Right kidney (tissue), 1 donor: ENCODE data around the gene SLC26A4.
A peak's percentile ranks its signal among the peaks of the same experiment; 100 is the strongest.

Source experiments
- DNase-seq: peaks from one replicate; pipeline ENCODE4 v3.0.0-alpha.2; 2016

SLC26A4 gene

DNA sequence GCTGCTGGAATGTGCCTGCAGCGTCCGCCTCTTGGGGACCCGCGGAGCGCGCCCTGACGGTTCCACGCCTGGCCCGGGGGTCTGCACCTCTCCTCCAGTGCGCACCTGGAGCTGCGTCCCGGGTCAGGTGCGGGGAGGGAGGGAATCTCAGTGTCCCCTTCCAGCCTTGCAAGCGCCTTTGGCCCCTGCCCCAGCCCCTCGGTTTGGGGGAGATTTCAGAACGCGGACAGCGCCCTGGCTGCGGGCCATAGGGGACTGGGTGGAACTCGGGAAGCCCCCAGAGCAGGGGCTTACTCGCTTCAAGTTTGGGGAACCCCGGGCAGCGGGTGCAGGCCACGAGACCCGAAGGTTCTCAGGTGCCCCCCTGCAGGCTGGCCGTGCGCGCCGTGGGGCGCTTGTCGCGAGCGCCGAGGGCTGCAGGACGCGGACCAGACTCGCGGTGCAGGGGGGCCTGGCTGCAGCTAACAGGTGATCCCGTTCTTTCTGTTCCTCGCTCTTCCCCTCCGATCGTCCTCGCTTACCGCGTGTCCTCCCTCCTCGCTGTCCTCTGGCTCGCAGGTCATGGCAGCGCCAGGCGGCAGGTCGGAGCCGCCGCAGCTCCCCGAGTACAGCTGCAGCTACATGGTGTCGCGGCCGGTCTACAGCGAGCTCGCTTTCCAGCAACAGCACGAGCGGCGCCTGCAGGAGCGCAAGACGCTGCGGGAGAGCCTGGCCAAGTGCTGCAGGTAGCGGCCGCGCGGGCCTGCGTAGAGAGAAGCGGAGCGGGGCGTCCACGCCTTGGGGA lies 645 bp downstream of the SLC26A4 start:
- peak; percentile 76 for DNase-seq

DNA sequence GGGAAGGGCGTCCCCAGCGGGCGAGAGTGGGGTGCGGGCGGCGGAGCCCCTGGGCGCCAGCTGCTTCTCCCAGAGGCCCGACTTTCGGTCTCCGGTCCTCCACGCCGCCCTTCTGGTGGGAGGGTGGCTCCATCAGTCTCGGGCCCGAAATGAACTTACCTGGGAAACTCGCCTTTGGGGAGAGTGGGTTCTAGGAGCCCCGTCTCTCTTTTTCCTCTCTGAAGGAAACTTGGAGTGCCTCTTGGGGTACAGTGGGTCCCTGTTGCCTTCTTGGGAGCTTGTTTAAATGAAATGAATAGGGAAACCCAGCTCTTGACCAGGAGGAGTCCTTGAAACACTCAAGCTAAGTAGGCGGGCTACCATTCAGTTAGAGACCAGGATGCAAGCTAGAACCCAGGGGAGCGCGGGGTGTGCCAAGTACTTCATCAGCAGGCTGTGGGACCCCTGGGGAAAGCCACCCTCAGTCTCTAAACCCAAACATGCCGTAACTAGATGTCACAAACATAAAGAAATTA lies 1.3 kb downstream of the SLC26A4 start:
- no peak for DNase-seq

- no peak for DNase-seq
Measured at GRCh38 chr7:107663196-107663595, 2.6 kb downstream of the SLC26A4 start.

DNA sequence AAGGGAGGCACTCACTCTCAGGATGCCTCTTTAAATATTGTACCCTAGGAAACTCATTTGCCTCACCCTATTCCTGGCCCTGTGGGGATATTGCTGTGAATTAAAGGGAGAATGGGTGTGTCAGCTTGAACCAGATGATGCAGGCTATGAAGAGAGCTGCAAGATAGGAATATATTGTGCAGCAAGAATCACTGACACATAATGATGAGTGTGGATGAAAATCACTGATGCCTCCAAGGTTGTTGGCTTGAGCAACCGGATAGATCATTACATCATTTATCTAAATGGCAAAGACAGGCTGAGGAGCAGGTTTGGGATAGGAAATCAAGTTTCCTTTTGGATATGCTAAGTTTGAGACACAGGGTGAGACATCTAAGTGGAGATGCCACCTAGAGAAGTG lies 6.2 kb downstream of the SLC26A4 start:
- DNase-seq: no peak

- no peak for DNase-seq
Measured at GRCh38 chr7:107667341-107667740, 6.7 kb downstream of the SLC26A4 start.

- DNase-seq: no peak
Measured at GRCh38 chr7:107668296-107668695, 7.7 kb downstream of the SLC26A4 start.

DNA sequence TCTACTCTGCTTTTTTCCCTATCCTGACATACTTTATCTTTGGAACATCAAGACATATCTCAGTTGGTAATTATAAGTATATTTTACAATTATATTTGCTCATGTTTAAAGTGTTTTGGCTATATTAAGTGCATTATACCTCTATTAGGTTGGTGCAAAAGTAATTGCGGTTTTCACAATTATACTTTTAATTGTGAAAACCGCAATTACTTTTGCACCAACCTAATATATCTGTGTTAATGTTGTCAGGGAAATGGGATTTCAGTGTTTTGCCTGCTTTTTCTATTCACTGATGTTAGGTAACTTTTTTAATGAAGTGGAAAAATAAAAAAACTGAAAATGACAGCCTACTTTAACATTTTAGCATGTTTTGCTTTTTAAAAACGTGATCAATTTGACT lies 11.6 kb downstream of the SLC26A4 start:
- DNase-seq: no peak

DNA sequence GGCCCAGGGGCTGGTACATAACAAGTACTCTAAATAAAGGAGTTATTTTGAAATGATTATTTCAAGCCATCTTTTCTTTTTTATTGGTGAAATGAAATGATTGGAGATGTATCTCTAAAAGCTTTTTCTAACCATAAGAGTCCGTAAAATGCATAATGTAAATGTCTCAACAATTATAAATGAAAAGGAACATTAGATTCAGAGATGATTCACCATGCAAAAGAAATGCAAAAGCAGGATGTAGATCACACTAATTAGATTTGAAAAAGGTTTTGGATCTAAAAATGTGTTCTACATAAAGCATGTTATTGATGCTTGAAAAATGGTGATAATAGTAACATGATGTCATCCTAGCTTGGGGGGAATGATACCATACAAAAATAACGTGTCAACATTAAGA lies 15.6 kb downstream of the SLC26A4 start:
- DNase-seq: no peak

DNA sequence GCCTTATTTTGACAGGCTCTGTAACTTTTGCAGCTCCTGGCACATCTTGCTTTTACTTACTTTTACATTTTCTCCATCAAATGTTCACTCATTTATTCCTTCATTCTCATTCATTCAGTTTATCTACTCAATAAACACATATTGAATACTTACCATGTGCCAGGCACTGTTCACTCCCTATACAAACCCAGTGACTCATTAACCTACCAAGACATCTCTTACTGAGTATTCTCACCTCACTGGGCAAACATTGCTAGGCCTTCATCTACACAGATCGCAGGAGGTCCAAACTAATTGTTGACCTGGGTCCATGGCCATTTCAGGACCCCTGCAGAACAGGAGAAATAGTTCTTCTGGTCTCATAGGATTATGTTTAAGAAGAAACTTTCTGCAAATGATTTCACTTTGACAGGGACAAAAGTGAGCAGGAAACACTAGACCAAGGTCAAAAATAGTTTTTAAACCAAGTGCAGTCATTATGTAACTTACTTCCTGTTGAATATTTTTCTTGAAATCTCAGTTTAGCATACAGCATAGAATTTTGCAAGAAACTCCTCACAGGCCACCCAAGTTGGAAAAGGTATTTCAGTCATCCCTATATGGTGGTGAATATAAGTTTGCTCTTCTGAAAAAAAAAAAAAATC lies 17.6 kb downstream of the SLC26A4 start:
- no peak for DNase-seq

DNA sequence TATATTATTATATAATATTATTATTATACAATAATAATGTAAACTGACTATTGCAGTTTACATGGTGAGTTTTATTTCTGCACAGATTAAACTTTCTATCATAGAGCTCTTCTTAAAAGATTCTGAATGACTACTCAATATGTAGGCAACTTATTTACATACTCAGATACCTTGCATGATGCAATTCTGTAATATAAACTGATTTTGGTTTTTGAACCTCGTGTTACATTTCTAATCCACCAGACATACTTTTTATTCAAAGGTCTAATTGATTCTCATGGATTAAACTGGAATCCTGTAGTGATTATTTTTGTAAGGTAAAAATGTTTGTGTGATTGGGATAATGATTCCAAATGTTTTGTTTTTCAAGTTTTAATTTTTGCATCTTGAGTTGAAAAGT lies 19.9 kb downstream of the SLC26A4 start:
- DNase-seq: no peak

- no peak for DNase-seq
Measured at GRCh38 chr7:107682886-107683285, 22.3 kb downstream of the SLC26A4 start.

- no peak for DNase-seq
Measured at GRCh38 chr7:107684287-107684686, 23.7 kb downstream of the SLC26A4 start.

DNA sequence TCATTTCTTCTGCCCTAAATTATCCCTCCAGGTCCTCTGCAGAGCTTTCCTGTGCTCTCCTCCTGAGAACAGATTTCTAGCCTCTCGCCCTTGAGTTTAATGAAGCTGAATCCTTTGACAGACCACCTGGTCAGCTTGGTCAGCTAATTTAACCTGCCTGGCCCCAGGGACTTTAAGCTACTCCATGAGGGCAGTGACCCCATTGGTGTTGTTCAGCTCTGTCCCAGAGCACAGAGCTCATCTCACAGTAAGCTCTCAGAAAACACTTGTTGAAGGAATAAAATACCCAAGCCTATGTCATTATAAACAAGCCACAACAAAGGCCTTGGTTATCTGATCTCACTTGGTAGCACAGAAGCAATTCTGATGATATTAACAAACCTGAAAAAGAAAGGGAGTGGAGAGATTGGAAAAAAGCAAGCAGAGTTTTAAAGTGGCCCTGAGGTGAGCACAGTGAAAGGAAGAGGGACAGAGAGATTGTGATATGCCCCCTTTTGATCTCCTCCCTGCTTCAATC lies 24.4 kb downstream of the SLC26A4 start:
- no peak for DNase-seq

DNA sequence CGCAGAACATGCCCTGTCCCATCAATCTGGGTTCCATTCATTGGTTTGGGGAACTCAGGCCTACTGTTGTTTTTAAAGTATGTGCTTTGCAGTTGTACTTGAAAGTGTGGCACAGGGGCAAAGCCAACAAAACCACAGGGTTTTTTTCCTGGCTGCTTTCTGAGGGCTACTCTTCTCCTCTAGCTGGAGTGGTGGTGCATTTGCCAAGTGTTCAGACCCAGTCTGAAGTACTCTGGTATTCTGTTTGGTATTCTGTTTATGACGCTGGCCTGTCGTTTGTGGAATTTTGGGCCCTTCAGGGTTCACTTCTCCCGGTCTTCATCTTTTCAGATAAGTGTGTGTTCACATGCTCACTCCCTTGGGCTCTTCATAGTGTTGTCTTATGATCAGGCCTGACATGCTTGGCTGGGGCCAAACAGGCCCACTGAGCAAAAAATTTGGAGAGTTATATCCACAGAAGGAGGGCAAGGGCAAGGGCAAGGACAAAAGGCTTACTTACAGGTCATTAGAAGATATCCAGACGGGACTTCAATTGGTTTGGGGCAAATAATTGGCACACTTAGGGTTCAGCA lies 26.3 kb downstream of the SLC26A4 start:
- no peak for DNase-seq

DNA sequence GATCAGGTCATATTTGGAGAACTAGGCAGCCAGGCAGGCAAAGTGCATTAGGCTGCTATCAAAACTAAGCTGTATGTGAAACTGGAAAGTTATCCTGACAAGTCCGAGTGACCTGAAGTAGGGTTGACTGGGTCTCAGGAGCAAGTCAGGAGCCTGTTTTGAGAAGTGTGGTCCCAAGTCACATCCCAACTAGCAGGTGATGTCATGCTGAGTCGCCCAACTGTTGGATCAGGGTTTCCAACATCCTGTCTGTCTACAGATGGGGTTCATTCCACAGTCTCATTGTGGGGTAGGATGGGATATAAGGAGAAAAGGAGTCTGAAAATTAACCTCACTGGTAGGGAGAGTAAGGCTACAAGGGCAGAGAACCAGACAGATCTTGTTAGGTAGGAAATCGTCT lies 27.0 kb downstream of the SLC26A4 start:
- DNase-seq: no peak

- DNase-seq: no peak
Measured at GRCh38 chr7:107689553-107689952, 28.9 kb downstream of the SLC26A4 start.

DNA sequence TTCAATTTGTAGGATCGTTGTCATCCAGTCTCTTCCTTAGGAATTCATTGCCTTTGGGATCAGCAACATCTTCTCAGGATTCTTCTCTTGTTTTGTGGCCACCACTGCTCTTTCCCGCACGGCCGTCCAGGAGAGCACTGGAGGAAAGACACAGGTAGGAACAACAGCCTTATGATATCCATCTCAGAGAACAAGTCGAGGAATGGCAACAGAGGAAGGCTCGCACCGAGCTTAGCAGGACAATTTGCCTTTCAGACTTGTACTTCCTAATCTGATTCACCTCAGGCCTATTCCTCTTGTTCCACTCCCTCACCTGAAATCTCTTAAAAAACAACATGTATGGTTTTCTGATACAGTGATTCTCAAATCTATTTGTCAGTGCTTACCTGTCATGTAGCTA lies 29.5 kb downstream of the SLC26A4 start:
- DNase-seq: no peak

DNA sequence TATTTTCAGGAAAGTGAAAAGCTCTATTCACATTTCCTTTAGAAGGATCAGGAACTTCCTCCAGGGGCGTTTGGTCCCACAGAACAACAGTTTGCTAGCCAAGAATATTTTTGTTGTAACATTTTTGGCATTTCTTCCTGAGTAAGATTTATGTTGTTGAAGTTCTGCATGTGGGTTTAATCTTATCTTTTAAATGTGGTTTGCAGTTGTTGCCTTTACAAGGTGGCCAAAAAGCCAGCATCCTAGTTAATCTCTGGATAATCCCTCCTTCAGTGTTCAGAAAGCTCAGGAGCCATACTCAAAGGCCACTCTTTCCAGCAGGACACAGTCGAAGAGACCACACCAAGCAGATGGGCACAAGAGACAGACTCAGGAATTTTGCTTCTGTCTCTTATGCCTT lies 30.0 kb downstream of the SLC26A4 start:
- no peak for DNase-seq

- DNase-seq: no peak
Measured at GRCh38 chr7:107691716-107692115, 31.1 kb downstream of the SLC26A4 start.

DNA sequence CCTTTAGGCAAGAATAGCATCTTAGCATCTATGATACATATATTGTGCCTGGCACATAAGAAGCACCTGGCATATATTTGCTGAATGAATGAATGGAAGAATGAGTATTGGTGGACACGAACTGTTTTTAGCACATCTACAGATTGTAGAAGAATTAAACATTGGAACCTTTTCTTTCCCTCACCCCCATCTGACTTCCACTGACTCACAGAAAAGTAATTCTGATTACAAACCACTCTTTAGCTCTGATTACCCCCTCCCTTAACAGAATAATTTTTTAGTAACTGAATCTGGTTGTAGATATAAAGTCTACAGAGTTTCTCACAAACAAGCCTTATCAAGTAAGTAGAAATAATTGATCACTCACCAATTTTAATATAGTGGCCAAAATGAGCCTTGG lies 31.9 kb downstream of the SLC26A4 start:
- no peak for DNase-seq

DNA sequence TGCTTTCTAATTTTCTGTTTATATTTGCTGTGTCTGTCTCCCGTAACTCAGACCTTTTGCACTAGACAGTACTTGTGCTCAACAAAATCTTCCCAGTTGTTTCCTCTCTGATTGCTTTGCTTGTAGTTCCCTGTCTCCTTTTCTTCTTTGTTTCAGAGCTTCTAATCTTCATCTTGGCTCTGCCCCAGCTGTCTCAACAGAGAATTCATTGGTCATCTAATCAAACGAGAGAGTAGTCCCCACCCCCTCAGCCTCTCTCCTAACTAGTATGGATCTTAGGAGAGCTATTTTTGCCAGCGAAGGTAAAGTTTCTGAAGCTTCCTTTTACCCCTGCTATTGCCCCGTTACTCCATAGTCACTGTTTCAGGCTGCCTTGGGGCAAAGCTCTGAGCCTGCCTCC lies 32.8 kb downstream of the SLC26A4 start:
- no peak for DNase-seq

GRCh38 chr7:107694386-107694785 lies 33.8 kb downstream of the SLC26A4 start:
- no peak for DNase-seq

DNA sequence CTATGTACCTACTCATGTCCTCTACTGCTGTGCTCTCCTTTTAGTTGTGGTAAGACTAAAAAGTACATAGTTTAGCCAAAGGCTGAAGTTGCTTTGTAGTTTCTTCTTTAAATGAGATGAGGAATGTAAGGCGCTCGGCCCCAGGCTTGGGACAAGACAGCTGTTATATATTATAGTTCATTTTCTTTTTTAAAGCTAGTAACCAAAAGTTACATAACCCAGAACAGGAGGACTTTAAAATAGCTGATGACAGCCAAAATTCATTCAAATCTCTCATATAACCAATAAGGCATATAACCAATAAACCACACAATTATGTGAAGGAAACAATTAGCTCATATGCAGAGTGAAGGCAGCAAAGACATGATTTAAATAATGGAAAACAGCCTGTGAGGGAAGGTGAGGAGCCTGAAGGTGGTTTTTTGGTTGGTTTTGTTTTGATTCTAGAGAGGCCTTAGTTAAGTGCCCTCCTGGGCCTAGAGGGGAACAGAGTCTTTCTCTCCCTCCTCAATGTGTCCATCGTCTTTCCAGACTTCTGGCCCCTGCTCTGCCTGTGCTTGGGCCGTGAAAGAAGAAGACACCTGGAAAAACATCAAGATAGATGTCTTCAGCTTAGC lies 35.8 kb downstream of the SLC26A4 start:
- DNase-seq: no peak
